Measurements from ENCODE around the gene AOPEP.

Gene AOPEP

DNA sequence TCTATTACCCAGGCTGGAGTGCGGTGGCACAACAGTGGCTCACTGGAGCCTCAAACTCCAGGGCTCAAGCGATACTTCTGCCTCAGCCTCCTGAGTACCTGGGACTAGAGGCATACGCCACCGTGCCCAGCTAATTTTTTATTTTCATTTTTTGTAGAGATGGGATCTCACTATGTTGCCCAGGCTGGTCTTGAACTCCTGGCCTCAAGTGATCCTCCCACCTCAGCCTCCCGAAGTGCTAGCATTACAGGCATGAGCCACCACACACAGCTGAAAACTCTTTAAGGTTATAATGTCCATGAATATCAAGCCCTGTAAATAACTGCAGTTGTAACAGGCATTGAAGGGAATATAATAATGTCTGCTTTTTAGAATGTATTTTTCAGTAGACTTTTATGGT lies 271.2 kb downstream of the AOPEP start:
- Histone ChIP-seq H2AFZ (ENCODE audit: low read depth, low read length, severe bottlenecking) (no peak overlapping the region), H3K79me2 (ENCODE audit: insufficient read depth, low read length) (no peaks in the 10 kb centered on the region), H3K4me3 (ENCODE audit: insufficient read depth, low read length, poor library complexity, severe bottlenecking) (no peak overlapping the region), H3F3A (ENCODE audit: insufficient read depth) (no peaks in the 10 kb centered on the region), H4K20me1 (ENCODE audit: low read depth, low read length) (no peaks in the 10 kb centered on the region), H3K9me2 (replicated peaks; ENCODE audit: insufficient read depth, low read length) (no peaks in the 10 kb centered on the region), H3K4me2 (ENCODE audit: low read depth, low read length, poor library complexity, severe bottlenecking) (no peak overlapping the region), H3K9me3 (ENCODE audit: insufficient read depth, low read length) (no peaks in the 10 kb centered on the region), H3K27ac (ENCODE audit: low read depth, low read length) (no peak overlapping the region), H3K9ac (ENCODE audit: low read length) (no peak overlapping the region), H3K36me3 (ENCODE audit: low read length) (no peaks in the 10 kb centered on the region), H3K27me3 (ENCODE audit: low read length) (no peaks in the 10 kb centered on the region)
- TF ChIP-seq EZH2phosphoT487 (conservative IDR thresholded peaks at IDR 0.05; ENCODE audit: low read length), result no peak
- TF ChIP-seq, protein P1, sequence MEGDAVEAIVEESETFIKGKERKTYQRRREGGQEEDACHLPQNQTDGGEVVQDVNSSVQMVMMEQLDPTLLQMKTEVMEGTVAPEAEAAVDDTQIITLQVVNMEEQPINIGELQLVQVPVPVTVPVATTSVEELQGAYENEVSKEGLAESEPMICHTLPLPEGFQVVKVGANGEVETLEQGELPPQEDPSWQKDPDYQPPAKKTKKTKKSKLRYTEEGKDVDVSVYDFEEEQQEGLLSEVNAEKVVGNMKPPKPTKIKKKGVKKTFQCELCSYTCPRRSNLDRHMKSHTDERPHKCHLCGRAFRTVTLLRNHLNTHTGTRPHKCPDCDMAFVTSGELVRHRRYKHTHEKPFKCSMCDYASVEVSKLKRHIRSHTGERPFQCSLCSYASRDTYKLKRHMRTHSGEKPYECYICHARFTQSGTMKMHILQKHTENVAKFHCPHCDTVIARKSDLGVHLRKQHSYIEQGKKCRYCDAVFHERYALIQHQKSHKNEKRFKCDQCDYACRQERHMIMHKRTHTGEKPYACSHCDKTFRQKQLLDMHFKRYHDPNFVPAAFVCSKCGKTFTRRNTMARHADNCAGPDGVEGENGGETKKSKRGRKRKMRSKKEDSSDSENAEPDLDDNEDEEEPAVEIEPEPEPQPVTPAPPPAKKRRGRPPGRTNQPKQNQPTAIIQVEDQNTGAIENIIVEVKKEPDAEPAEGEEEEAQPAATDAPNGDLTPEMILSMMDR (IDR thresholded peaks at IDR 0.05; ENCODE audit: insufficient read depth, low read length, poor library complexity, severe bottlenecking), result no peak

DNA sequence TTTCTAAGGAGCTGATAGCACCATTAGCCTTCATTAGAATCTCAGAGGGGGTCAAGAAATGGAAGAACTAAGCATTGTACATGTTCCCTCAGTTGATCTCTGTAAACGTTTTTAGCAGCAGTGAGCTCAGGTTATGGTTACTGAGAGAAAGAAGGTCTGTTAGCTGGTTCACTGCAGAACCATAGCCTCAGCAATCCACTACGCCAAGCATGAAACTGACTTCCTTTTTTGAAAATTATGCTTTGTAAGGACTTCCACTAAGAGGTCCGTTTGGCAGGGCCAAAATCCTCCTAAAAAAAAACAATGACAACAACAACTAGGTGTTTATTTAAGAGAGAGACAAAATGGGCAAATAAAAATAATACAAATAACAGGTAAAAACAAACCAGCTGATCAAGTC lies 273.3 kb downstream of the AOPEP start:
- TF ChIP-seq EZH2phosphoT487 (conservative IDR thresholded peaks at IDR 0.05; ENCODE audit: low read length), result no peak
- H3K27ac ChIP-seq (ENCODE audit: low read depth, low read length), result no peak overlapping the region

DNA sequence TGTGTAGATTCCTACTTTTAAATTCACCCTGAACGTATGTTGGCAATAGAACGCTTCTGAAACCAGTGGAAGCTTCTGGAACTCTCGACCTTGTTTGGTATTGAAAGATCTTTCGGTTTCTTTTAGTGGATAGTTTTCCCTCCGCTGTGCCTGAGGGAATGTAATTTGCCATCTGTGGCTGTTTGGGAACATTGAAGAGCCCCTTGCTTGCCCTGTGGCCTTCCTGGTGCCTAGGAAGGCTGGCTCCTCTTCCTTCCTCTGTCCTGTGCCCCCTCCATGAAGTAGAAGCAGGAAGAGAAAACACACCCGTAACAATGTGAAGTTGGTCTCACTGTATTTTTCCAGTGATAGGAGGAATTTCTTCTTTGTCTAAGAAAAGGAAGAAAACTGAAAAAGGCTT lies 274.3 kb downstream of the AOPEP start:
- peaks cover 6% of the 10 kb centered on the region for H3F3A ChIP-seq (ENCODE audit: insufficient read depth)
- no peaks in the 10 kb centered on the region for H3K36me3 ChIP-seq (ENCODE audit: low read length)
- no peaks in the 10 kb centered on the region for H3K27me3 ChIP-seq (ENCODE audit: low read length)
- TF ChIP-seq, protein P1 (IDR thresholded peaks at IDR 0.05; ENCODE audit: insufficient read depth, low read length, poor library complexity, severe bottlenecking), result no peak
- TF ChIP-seq EZH2phosphoT487 (conservative IDR thresholded peaks at IDR 0.05; ENCODE audit: low read length), result no peak
- no peaks in the 10 kb centered on the region for H3K9me3 ChIP-seq (ENCODE audit: insufficient read depth, low read length)
- H3K79me2 ChIP-seq (ENCODE audit: insufficient read depth, low read length), result no peaks in the 10 kb centered on the region
- no peak overlapping the region for H3K27ac ChIP-seq (ENCODE audit: low read depth, low read length)
- no peak overlapping the region for H3K9ac ChIP-seq (ENCODE audit: low read length)
- no peaks in the 10 kb centered on the region for H3K9me2 ChIP-seq (replicated peaks; ENCODE audit: insufficient read depth, low read length)
- H2AFZ ChIP-seq (ENCODE audit: low read depth, low read length, severe bottlenecking), result no peak overlapping the region
- no peak overlapping the region for H3K4me3 ChIP-seq (ENCODE audit: insufficient read depth, low read length, poor library complexity, severe bottlenecking)
- H4K20me1 ChIP-seq (ENCODE audit: low read depth, low read length), result no peaks in the 10 kb centered on the region
- no peak overlapping the region for H3K4me2 ChIP-seq (ENCODE audit: low read depth, low read length, poor library complexity, severe bottlenecking)

More for the DNA sequence above, 273.3 kb downstream of the AOPEP start:
- Histone ChIP-seq H2AFZ (ENCODE audit: low read depth, low read length, severe bottlenecking) (no peak overlapping the region), H3K9ac (ENCODE audit: low read length) (no peak overlapping the region), H3K36me3 (ENCODE audit: low read length) (no peaks in the 10 kb centered on the region), H3F3A (ENCODE audit: insufficient read depth) (no peaks in the 10 kb centered on the region), H3K4me3 (ENCODE audit: insufficient read depth, low read length, poor library complexity, severe bottlenecking) (no peak overlapping the region), H3K9me3 (ENCODE audit: insufficient read depth, low read length) (no peaks in the 10 kb centered on the region), H3K4me2 (ENCODE audit: low read depth, low read length, poor library complexity, severe bottlenecking) (no peak overlapping the region), H3K9me2 (replicated peaks; ENCODE audit: insufficient read depth, low read length) (no peaks in the 10 kb centered on the region), H3K27me3 (ENCODE audit: low read length) (no peaks in the 10 kb centered on the region), H4K20me1 (ENCODE audit: low read depth, low read length) (no peaks in the 10 kb centered on the region), H3K79me2 (ENCODE audit: insufficient read depth, low read length) (no peaks in the 10 kb centered on the region)

DNA sequence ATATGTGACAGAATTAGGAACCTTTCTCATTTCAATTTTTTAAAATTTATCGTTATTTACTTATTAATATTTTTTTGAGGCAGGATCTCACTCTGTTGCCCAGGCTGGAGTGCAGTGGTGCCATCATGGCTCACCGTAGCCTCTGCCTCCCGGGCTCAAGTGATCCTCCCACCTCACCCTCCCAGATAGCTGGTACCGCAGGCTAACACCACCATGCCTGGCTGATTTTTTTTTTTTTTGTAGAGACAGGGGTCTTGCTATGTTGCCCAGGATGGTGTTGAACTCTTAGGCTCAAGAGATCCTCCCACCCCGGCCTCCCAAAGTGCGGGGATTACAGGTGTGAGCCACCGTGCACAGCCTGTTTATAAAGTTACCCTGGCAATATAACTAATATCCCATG lies 275.2 kb downstream of the AOPEP start:
- Histone ChIP-seq H3K36me3 (ENCODE audit: low read length) (no peaks in the 10 kb centered on the region), H3K9ac (ENCODE audit: low read length) (no peak overlapping the region), H2AFZ (ENCODE audit: low read depth, low read length, severe bottlenecking) (no peak overlapping the region), H3K9me3 (ENCODE audit: insufficient read depth, low read length) (no peaks in the 10 kb centered on the region), H3K9me2 (replicated peaks; ENCODE audit: insufficient read depth, low read length) (no peaks in the 10 kb centered on the region), H3K4me2 (ENCODE audit: low read depth, low read length, poor library complexity, severe bottlenecking) (no peak overlapping the region), H3K27ac (ENCODE audit: low read depth, low read length) (no peak overlapping the region), H3K79me2 (ENCODE audit: insufficient read depth, low read length) (no peaks in the 10 kb centered on the region), H3K4me3 (ENCODE audit: insufficient read depth, low read length, poor library complexity, severe bottlenecking) (no peak overlapping the region), H3F3A (ENCODE audit: insufficient read depth) (peaks cover 12% of the 10 kb centered on the region), H3K27me3 (ENCODE audit: low read length) (no peaks in the 10 kb centered on the region), H4K20me1 (ENCODE audit: low read depth, low read length) (no peaks in the 10 kb centered on the region)
- no peak for TF ChIP-seq EZH2phosphoT487 (conservative IDR thresholded peaks at IDR 0.05; ENCODE audit: low read length)
- TF ChIP-seq, protein P1 (IDR thresholded peaks at IDR 0.05; ENCODE audit: insufficient read depth, low read length, poor library complexity, severe bottlenecking), result no peak

Data from SU-DHL-6 (cell line).